K562 (cell line): ENCODE data around the gene SENP3. TPM values are rescaled to one million over a fixed set of nuclear protein-coding genes. Genes with fewer than 3 reads are reported as not detected.
A peak's percentile ranks its signal among the peaks of the same experiment; 100 is the strongest.

Experiments used
- ARID1B ChIP-seq: fragments of 450-650 bp; IDR thresholded peaks from 2 replicates; pipeline ENCODE4 v1.6.1; 2016; ENCODE audit warnings: antibody characterized with exemption, mild to moderate bottlenecking, inconsistent platforms
- DPF2 ChIP-seq: fragments of 450-650 bp; IDR thresholded peaks from 2 replicates; pipeline ENCODE4 v1.6.1; 2016
- FOSL1 ChIP-seq: fragments of 200-800 bp; sonication (Bioruptor generic); conservative IDR thresholded peaks from 2 replicates; pipeline ENCODE4 v1.6.1; 2016; ENCODE audit warnings: missing genetic modification characterization, missing compliant biosample characterization
- GTF2E2 ChIP-seq: fragments of 200-800 bp; sonication (Bioruptor generic); IDR thresholded peaks from 2 replicates; pipeline ENCODE4 v1.6.1; 2016; ENCODE audit warnings: missing genetic modification characterization, missing compliant biosample characterization
- KAT7 ChIP-seq: sonication (generic); formaldehyde crosslinking; IDR thresholded peaks from 2 replicates; pipeline ENCODE4 v1.8.0; 2022; ENCODE audit warnings: missing genetic modification reagents, mild to moderate bottlenecking, borderline replicate concordance
- NEUROD1 ChIP-seq: fragments of 150-350 bp; IDR thresholded peaks from 2 replicates; pipeline ENCODE4 v1.6.1; 2014; ENCODE audit warnings: borderline replicate concordance, low read length, low read depth; ENCODE audit not compliant: partially characterized antibody
- NFE2 ChIP-seq: IDR thresholded peaks from 2 replicates; pipeline ENCODE4 v1.6.1; 2014; ENCODE audit warnings: antibody characterized with exemption, low read depth
- POLR2A ChIP-seq: fragments of 450-650 bp; conservative IDR thresholded peaks from 2 replicates; pipeline ENCODE4 v1.6.1; 2016
- POLR2G ChIP-seq: fragments of 200-400 bp; formaldehyde crosslinking; IDR thresholded peaks from 2 replicates; pipeline ENCODE4 v1.6.1; 2017; ENCODE audit warnings: low read depth, mild to moderate bottlenecking, antibody characterized with exemption, low read length, moderate library complexity
- PRPF4 ChIP-seq: fragments of 200-400 bp; formaldehyde crosslinking; IDR thresholded peaks from one replicate; pipeline ENCODE4 v1.6.1; 2017; ENCODE audit warnings: low read length, low read depth, mild to moderate bottlenecking; ENCODE audit not compliant: insufficient read depth, poor library complexity, severe bottlenecking
- SIN3B ChIP-seq: fragments of 450-650 bp; IDR thresholded peaks from 2 replicates; pipeline ENCODE4 v1.6.1; 2017; ENCODE audit warnings: low read depth, mild to moderate bottlenecking, moderate library complexity
- SLC30A9 ChIP-seq: fragments of 250-450 bp; sonication (Bioruptor Pico); IDR thresholded peaks from 2 replicates; pipeline ENCODE4 v1.8.0; 2022; ENCODE audit warnings: mild to moderate bottlenecking, moderate library complexity
- TAF1 ChIP-seq: IDR thresholded peaks from 2 replicates; pipeline ENCODE4 v1.6.1; 2011; ENCODE audit warnings: mild to moderate bottlenecking, low read length, moderate library complexity; ENCODE audit not compliant: insufficient read depth, control insufficient read depth, severe bottlenecking; ENCODE audit errors: extremely low read depth
- ZBTB7A ChIP-seq: IDR thresholded peaks from 2 replicates; pipeline ENCODE4 v1.6.1; 2011; ENCODE audit warnings: low read depth, mild to moderate bottlenecking, low read length, moderate library complexity, borderline replicate concordance; ENCODE audit not compliant: control insufficient read depth
- ZNF311 ChIP-seq: fragments of 250-450 bp; sonication (Bioruptor Pico); IDR thresholded peaks from 2 replicates; pipeline ENCODE4 v1.4.0; 2020; ENCODE audit warnings: mild to moderate bottlenecking, moderate library complexity
- polyA plus RNA-seq, 8 experiments: library from polyadenylated mRNA; depleted of rRNA in 4 of 8; stranded (reverse) in 5 of 8; unstranded in 3 of 8; fragments of >200 nt; fragmentation: Nextera tagmentation in 2 of 8; fragmentation: Illumina TruSeq in 1 of 8; extraction: Ambion mirVana in 2 of 8; extraction: Trizol in 1 of 8; gene quantifications; 2 replicates each; pipeline versions ENCODE4 v1.2.1 to v1.2.3, GENCODE V29; 2011 to 2014; ENCODE audit warnings: inconsistent platforms in 1 of 8, missing spikeins in 1 of 8
- total RNA-seq, 7 experiments: library from RNA; depleted of rRNA in 6 of 7; stranded (reverse); fragments of >200 nt in 6 of 7; fragmentation: Illumina TruSeq in 2 of 7; extraction: Trizol in 2 of 7; gene quantifications; 2 replicates each; pipeline versions ENCODE4 v1.2.1 to v1.2.3, GENCODE V29; 2011 to 2021; ENCODE audit warnings: low replicate concordance in 1 of 7
- TF ChIP-seq, protein P1 (sequence below): IDR thresholded peaks from 3 replicates; pipeline ENCODE4 v1.6.1; 2011; ENCODE audit warnings: borderline replicate concordance, mild to moderate bottlenecking; ENCODE audit not compliant: insufficient read length, insufficient read depth
- TF ChIP-seq, protein P2 (sequence below): fragments of 450-650 bp; formaldehyde crosslinking; IDR thresholded peaks from 2 replicates; pipeline ENCODE4 v1.4.0; 2020; ENCODE audit warnings: mild to moderate bottlenecking, mixed read lengths
- TF ChIP-seq, protein P3 (sequence below): fragments of 200-800 bp; sonication (Bioruptor generic); IDR thresholded peaks from 2 replicates; pipeline ENCODE4 v1.6.1; 2017; ENCODE audit warnings: missing genetic modification characterization, missing compliant biosample characterization
- TF ChIP-seq, protein P4 (sequence below), 2 experiments: fragments of 450-650 bp; conservative IDR thresholded peaks; 2 replicates each; pipeline ENCODE4 v1.6.1; 2017; ENCODE audit warnings: mild to moderate bottlenecking in 2 of 2, moderate library complexity in 2 of 2
- TF ChIP-seq, protein P5 (sequence below): sonication (generic); formaldehyde crosslinking; IDR thresholded peaks from 2 replicates; pipeline ENCODE4 v1.8.0; 2022; ENCODE audit warnings: missing genetic modification reagents, mild to moderate bottlenecking, moderate library complexity, borderline replicate concordance

Gene SENP3
- total and polyA plus RNA-seq, 9 of the 15 experiments (the other 6 are each of a cell fraction or from before 2014, with no cell fraction given) = 0.63 to 102 (median 78.8) TPM

DNA sequence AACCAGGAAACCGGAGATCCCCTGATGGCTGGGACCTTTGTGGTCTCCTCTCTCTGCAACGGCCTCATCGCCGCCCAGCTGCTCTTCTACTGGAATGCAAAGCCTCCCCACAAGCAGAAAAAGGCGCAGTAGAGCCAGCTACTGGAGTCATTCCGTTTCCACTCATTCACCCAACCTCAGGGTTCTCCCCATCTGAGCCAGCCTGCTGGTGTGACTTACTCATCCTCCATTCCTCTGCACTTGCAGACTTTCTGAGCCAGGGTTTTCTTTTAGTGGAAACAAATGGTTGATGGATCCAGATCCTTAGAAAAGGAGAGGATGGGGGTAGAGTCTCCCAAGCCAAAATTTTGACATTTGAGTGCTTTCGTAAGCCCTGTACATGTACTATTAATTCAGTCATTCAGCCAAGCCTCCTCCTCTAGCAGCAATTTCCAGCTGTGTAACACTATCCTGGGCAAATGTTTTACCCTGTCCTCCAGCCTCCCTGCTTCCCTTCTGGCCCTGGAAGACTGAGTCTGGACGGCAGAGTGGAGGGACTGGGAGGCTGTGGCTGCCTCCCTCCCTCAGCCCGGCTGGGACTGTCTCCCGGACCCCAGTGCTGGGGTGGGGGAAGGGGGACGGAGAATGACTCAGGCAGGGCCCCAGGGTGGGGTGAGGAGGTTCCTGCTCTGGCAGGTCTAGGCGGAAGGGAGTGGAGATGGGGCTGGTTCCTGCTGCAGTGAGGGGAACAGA is 25.9 kb downstream of the SENP3 start (continued):
- TF ChIP-seq ZBTB7A (peak; percentile 69; the same call in 1 of the 2 replicates), POLR2A (peak; percentile 45), KAT7 (CRISPR knock-in tag) (no peak), ARID1B (0 out of 2 replicates have a peak, but pooled peaks have one; percentile 30), NFE2 (peak; percentile 63), SIN3B (no peak), TAF1 (peak; percentile 23), POLR2G (peak; percentile 8; the same call in 1 of the 2 replicates), GTF2E2 (tag) (no peak), SLC30A9 (no peak), ZNF311 (CRISPR knock-in tag) (no peak), PRPF4 (no peak), NEUROD1 (peak; percentile 20), DPF2 (peak; percentile 59; the same call in 1 of the 2 replicates), FOSL1 (tag) (peak; percentile 61)
- TF ChIP-seq, protein P1, sequence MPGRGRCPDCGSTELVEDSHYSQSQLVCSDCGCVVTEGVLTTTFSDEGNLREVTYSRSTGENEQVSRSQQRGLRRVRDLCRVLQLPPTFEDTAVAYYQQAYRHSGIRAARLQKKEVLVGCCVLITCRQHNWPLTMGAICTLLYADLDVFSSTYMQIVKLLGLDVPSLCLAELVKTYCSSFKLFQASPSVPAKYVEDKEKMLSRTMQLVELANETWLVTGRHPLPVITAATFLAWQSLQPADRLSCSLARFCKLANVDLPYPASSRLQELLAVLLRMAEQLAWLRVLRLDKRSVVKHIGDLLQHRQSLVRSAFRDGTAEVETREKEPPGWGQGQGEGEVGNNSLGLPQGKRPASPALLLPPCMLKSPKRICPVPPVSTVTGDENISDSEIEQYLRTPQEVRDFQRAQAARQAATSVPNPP = no peak
- TF ChIP-seq, protein P2, sequence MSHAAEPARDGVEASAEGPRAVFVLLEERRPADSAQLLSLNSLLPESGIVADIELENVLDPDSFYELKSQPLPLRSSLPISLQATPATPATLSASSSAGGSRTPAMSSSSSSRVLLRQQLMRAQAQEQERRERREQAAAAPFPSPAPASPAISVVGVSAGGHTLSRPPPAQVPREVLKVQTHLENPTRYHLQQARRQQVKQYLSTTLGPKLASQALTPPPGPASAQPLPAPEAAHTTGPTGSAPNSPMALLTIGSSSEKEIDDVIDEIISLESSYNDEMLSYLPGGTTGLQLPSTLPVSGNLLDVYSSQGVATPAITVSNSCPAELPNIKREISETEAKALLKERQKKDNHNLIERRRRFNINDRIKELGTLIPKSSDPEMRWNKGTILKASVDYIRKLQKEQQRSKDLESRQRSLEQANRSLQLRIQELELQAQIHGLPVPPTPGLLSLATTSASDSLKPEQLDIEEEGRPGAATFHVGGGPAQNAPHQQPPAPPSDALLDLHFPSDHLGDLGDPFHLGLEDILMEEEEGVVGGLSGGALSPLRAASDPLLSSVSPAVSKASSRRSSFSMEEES (CRISPR knock-in tag) = no peak
- TF ChIP-seq, protein P3, sequence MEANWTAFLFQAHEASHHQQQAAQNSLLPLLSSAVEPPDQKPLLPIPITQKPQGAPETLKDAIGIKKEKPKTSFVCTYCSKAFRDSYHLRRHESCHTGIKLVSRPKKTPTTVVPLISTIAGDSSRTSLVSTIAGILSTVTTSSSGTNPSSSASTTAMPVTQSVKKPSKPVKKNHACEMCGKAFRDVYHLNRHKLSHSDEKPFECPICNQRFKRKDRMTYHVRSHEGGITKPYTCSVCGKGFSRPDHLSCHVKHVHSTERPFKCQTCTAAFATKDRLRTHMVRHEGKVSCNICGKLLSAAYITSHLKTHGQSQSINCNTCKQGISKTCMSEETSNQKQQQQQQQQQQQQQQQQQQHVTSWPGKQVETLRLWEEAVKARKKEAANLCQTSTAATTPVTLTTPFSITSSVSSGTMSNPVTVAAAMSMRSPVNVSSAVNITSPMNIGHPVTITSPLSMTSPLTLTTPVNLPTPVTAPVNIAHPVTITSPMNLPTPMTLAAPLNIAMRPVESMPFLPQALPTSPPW (CRISPR knock-in tag) = 0 out of 2 replicates have a peak, but pooled peaks have one; percentile 22
- TF ChIP-seq, protein P4, sequence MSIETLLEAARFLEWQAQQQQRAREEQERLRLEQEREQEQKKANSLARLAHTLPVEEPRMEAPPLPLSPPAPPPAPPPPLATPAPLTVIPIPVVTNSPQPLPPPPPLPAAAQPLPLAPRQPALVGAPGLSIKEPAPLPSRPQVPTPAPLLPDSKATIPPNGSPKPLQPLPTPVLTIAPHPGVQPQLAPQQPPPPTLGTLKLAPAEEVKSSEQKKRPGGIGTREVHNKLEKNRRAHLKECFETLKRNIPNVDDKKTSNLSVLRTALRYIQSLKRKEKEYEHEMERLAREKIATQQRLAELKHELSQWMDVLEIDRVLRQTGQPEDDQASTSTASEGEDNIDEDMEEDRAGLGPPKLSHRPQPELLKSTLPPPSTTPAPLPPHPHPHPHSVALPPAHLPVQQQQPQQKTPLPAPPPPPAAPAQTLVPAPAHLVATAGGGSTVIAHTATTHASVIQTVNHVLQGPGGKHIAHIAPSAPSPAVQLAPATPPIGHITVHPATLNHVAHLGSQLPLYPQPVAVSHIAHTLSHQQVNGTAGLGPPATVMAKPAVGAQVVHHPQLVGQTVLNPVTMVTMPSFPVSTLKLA (conservative IDR thresholded peaks at IDR 0.05) = peak; percentile 17 to 30; a peak in 1 of 4 replicates
- TF ChIP-seq, protein P5, sequence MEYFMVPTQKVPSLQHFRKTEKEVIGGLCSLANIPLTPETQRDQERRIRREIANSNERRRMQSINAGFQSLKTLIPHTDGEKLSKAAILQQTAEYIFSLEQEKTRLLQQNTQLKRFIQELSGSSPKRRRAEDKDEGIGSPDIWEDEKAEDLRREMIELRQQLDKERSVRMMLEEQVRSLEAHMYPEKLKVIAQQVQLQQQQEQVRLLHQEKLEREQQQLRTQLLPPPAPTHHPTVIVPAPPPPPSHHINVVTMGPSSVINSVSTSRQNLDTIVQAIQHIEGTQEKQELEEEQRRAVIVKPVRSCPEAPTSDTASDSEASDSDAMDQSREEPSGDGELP (CRISPR knock-in tag) = peak; percentile 17; the same call in 1 of the 2 replicates
- TF ChIP-seq, all 486 proteins: peak for 16
